C4-2B (cell line): ENCODE measurements around the gene B3GLCT.

Experiments used
- CTCF ChIP-seq: fragments of 450-650 bp; conservative IDR thresholded peaks from 2 replicates; pipeline ENCODE4 v1.5.1; 2017; ENCODE audit warnings: mild to moderate bottlenecking
- ZFX ChIP-seq: fragments of 450-650 bp; IDR thresholded peaks from 2 replicates; pipeline ENCODE4 v1.6.1; 2017

- TF ChIP-seq CTCF (no peak), ZFX (no peak)
Measured at GRCh38 chr13:31372454-31372853, 172.7 kb downstream of the B3GLCT start.
